Measurements from ENCODE around the gene JUNB. TPM values are rescaled to one million over a fixed set of nuclear protein-coding genes. Genes with fewer than 3 reads are reported as not detected.
"Not testable (repeated sequence)": the region's sequence is repeated elsewhere in the genome, so short reads cannot be mapped to it uniquely, and the experiment has no call there.

Gene JUNB
- total RNA-seq, 1 experiment from 2014 or later = 28.3 TPM

DNA sequence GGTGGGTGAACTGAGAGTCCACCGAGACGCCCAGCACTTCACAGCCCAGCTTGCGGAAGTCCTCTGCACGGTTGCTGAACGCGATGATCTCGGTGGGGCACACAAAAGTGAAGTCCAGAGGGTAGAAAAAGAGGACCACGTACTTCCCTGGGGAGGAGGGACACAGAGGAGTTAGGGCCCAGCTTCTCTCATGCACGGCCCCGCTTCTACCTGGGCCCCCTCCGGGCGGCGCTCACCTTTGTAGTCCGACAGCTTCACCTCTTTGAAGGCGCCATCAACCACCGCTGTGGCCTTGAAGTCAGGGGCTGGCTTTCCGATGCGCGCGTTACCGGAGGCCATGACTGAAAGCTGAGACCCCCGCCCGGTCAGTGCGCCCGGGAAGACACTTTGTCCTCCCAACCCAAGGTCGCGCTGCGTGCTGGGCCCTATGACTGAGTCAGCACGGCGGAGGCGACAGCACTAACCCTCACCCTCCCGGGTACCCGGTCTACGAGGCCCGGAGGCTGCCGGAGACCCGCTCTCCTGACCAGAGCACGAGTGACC, 9.7 kb downstream of the JUNB start:
- in situ Hi-C loops (cut with HindIII; ENCODE audit: low sequenced_read_pairs) = no loop called here
- DNase-seq (ENCODE audit: low spot score) = no peak

DNA sequence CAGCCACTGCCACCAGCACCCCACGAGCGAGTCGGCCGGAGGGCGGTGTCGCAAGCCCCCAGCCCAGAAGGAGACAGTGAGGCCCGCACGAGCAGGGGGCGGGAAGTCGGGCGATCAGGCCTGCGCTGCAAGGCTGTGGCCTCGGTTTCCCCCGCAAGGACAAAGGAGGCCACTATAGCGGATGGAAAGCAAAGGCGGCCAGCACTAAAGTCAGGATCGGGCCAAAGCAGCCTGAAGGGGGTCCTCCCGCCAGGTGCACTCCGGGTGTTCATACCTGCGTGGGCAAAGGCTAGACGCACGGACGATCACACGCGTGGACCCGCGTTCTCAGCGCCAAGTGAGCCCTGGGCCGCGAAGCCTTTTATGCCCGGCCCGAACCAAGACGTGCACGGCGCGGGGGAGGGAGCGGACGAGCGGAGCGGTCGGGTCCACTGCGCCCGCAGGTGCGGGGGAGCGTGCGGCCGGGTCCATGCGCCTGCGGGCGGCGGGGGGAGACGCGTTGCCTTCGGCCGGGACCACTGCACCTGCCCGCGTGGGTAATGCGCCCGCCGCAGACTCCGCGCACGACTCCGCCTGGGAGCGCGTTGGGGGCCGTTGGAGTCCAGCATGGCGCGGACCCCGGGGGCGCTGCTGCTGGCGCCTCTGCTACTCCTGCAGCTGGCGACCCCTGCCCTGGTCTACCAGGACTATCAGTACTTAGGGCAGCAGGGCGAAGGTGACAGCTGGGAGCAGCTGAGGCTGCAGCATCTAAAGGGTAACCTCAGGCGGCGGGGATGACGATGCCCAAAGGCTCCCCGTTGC, 10.4 kb downstream of the JUNB start, which contains the start of the genes PRDX2 and THSD8:
PRDX2 (minus strand) TSS at position 335 of the 801 bp plus-strand sequence. CDS start 539 bp downstream, outside the sequence.
THSD8 (plus strand) TSS at position 604 of the 801 bp plus-strand sequence; CDS start at position 607, 3 bp downstream.
- DNase-seq (ENCODE audit: low spot score) = peak; percentile 88
- in situ Hi-C loops (cut with HindIII; ENCODE audit: low sequenced_read_pairs) = no loop called here

DNA sequence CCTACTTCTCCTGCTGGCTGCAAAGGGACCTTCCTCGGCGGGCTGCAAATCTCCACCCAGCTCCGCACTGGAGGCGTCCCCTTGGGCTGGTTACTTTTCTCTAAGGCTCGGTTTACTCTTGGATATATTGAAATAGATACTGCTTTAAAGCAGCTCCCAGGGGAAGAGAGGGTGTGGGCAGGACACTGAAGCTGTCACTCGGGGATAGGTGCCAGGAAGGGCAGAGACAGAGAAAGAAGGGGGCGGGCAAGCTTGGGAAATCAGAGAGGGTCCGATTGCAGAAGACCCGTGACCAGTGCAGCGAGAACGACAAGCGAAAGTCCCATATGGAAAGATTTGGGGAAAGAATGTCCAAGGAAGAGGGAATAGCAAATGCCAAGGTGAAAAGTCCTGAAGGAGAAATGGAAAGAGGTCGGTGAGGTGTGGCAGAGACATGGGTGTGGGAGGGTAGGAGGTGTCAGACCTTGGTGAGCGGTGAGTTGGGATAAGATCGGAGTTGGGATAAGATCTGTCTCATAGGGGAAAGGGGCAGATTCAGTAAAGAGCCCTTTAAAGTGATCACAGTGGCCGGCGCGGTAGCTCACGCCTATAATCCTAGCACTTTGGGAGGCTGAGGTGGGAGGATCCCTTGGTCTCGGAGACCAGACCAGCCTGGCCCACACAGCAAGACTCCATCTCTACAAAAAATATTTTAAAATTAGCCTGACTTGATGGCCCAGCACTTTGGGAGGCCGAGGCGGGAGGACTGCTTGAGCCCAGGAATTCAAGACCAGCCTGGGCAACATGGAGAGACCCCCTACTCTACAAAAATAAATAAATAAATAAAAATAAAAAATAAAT, 11.2 kb downstream of the JUNB start:
- peak; percentile 67 for DNase-seq (ENCODE audit: low spot score)
- in situ Hi-C loops (cut with HindIII; ENCODE audit: low sequenced_read_pairs) = no loop called here

DNA sequence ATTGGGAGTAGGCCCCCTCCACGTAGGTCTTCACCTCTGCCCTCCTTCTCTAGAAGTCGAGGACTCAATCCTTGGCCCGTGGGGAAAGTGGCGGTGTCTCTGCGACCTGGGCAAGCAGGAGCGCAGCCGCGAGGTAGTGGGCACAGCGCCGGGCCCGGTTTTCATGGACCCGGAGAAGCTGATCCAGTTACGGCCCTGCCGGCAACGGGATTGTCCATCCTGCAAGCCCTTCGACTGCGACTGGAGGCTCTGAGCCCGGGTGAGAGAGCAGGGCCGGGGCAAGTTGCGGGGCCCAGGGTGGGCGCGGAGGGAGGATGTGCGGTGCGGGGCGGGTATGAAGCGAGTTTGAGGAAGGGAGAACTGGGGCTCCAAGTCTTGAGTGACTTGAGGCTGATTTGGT, 12.8 kb downstream of the JUNB start:
- in situ Hi-C loops (cut with HindIII; ENCODE audit: low sequenced_read_pairs) = no loop called here
- DNase-seq (ENCODE audit: low spot score) = no peak

DNA sequence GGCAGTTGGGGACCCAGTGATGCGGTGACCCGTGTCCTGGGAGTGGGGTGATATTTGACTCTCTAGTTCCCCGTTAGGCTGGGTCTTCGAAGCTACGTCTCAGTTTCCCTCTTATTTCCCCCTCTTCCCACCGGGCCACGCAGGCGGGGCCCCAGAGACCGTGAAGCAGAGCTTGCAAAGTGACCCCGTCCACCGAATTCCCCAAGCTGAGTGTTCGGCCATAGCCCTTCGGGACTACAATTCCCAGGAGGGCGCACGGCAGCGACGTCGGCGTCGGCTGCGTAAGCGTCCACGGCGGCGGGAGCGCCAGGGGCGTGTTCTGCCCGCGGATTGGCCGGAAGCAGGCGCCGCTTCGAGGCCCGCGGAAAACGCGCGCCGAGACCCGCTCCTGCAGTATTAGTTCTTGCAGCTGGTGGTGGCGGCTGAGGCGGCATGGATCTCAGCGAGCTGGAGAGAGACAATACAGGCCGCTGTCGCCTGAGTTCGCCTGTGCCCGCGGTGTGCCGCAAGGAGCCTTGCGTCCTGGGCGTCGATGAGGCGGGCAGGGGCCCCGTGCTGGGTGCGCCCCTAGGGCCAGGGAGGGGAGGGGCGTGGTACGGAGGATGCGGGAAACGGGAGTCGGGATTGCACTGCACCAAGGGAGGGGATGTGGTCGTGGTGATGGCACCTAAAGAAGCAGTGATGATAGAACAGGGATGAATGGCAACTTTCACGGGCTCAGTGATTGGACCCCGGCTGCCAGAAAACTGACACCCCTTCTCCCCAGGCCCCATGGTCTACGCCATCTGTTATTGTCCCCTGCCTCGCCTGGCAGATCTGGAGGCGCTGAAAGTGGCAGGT, 15.2 kb downstream of the JUNB start, which contains the start of gene RNASEH2A:
RNASEH2A (plus strand) TSS at position 343 of the 840 bp plus-strand sequence; CDS start at position 433, 90 bp downstream.
- DNase-seq (ENCODE audit: low spot score) = peak; percentile 92
- in situ Hi-C loops (cut with HindIII; ENCODE audit: low sequenced_read_pairs) = no loop called here

DNA sequence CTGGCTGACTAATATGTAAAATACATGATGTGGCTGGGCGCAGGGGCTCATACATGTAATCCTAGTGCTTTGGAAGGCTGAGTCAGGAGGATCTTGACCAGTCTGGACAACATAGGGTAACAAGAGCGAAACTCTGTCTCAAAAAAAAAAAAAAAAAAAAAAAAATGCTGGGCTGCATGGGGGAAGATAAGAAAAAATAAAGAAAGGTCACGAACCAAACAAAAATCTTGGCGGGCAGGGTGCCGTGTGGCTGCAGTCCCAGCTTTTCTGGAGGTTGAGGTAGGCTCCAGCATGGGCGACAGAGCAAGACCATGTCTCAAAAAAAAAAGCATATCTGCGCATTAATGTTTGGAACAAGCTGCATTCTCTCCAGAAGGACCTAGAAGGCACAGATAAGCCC, 23.8 kb downstream of the JUNB start:
- no peak for DNase-seq (ENCODE audit: low spot score)
- in situ Hi-C loops (cut with HindIII; ENCODE audit: low sequenced_read_pairs) = no loop called here

DNA sequence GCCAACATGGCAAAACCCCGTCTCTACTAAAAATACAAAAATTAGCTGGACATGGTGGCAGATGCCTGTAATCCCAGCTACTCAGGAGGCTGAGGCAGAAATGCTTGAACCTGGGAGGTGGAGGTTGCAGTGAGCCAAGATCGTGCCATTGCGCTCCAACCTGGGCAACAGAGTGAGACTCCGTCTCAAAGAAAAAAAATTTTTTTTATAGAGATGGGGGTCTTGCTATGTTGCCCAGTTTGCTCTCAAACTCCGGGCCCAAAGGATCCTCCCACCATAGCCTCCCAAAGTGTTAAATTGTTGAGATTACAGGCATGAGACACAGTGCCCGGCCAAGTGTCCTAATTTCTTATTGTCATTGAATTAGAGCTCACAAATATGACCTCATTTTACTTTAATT, 25.9 kb downstream of the JUNB start:
- DNase-seq (ENCODE audit: low spot score); in situ Hi-C loops (cut with HindIII; ENCODE audit: low sequenced_read_pairs): not testable (repeated sequence)

DNA sequence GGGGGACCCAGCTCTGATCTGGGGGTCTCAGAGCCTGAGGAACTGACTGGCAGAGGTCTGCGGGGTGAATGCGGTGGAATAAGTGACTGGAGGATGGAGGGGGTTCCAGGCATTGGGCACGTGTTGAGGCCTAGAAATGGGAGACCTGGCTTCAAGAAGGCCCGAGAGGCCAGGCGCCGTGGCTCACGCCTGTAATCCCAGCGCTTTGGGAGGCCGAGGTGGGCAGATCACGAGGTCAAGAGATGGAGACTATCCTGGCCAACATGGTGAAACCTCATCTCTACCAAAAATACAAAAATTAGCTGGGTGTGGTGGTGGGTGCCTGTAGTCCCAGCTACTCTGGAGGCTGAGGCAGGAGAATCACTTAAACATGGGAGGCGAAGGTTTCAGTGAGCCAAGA, 26.5 kb downstream of the JUNB start:
- DNase-seq (ENCODE audit: low spot score); in situ Hi-C loops (cut with HindIII; ENCODE audit: low sequenced_read_pairs): not testable (repeated sequence)

DNA sequence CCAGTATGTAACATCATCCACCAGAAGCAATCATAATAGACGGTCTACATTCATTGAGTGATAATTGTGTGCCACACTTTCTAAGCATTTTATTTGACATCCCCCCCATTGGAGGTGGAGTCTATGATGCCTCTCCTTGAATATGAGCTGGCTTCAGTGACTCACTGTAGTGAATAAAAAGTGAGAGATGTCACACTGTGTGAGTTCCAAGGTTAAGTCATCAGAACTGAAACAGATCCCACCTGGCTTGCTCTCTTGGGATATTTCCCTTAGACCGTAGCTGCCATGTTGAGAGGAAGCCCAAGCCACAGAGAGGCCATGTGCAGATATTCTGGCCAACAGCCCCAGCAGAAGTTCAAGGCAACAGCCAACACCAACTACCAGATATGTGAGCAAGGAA, 30.5 kb downstream of the JUNB start:
- in situ Hi-C loops (cut with HindIII; ENCODE audit: low sequenced_read_pairs) = no loop called here
- no peak for DNase-seq (ENCODE audit: low spot score)

DNA sequence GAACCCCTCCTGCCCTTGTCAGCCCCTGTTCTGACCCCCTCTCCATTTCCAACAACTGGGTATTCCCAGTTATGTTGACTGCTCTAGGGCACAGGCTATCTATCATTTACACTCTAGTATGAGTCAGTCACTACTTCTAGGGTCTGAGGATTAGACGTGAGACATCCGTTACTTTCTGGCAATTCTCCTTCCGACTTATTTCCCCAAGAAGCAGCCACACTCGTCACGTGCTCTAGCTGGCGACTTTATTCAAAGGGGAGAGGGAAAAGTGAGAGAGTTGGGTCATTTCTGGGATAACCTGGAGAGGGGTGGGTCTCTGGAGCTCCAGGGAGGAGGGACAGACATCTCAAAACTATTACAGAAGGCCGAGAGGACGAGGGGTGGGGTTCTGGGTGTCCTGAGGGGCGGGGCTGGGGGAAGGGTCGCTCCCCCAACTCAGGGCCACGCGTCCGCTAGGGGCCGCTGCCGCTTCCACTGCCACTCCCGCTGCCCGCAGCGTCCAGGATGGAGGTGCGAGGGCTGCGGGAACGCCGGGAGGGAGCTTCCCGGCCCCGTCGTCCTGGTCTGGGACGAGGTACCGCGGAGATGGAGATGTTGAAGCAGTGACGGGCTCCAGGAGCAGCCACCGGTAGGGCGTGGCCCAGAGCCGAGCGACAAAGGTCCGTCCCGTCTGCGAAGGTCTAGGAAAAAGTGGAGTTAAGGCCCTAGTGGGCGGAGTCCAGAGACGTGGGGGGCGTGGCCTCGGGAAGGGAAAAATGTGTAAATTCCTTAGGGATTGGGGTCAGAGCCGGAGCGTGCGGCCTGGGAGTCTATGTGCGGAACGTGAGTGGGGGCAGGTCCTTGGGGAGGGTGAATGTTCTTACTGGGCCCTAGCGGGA, 34.2 kb downstream of the JUNB start:
- in situ Hi-C loops (cut with HindIII; ENCODE audit: low sequenced_read_pairs) = no loop called here
- DNase-seq (ENCODE audit: low spot score) = no peak

DNA sequence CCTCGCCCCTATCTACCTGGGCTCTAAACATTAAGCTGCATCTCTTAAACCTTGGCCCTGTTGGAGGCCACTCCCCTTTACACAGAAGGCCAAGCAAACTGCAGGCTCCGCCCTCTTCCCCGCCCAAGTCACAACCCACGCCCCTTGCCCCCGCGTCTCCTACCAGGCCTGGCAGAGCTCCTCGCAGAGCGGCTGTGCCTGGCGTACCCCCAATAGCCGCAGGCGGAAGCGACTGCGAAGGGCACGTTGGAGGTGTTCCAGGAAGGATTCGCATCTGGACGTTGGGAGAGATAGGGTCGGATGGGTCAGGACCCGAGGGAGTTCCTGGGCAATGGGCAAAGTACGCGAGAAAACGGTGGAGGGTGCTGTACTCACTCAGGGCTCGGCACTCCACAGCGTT, 37.2 kb downstream of the JUNB start:
- peak; percentile 58 for DNase-seq (ENCODE audit: low spot score)
- in situ Hi-C loops (cut with HindIII; ENCODE audit: low sequenced_read_pairs) = no loop called here

DNA sequence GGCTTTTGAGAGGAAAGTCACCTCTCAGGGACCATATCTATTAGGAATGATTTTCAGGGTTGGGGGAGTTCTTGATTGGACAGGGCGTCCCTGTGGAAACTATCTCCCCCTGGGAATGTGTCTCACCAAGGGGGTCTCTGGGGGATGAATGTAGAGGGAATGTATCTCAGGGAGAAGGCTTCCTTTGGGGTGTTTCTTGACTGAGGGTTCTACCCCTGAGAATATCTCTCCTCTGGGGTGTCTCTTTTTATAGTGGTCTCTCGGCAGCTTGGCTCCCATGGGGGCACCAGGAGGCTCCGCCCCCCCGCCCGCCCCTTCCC, 42.1 kb downstream of the JUNB start:
- in situ Hi-C loops (cut with HindIII; ENCODE audit: low sequenced_read_pairs) = no loop called here
- no peak for DNase-seq (ENCODE audit: low spot score)

DNA sequence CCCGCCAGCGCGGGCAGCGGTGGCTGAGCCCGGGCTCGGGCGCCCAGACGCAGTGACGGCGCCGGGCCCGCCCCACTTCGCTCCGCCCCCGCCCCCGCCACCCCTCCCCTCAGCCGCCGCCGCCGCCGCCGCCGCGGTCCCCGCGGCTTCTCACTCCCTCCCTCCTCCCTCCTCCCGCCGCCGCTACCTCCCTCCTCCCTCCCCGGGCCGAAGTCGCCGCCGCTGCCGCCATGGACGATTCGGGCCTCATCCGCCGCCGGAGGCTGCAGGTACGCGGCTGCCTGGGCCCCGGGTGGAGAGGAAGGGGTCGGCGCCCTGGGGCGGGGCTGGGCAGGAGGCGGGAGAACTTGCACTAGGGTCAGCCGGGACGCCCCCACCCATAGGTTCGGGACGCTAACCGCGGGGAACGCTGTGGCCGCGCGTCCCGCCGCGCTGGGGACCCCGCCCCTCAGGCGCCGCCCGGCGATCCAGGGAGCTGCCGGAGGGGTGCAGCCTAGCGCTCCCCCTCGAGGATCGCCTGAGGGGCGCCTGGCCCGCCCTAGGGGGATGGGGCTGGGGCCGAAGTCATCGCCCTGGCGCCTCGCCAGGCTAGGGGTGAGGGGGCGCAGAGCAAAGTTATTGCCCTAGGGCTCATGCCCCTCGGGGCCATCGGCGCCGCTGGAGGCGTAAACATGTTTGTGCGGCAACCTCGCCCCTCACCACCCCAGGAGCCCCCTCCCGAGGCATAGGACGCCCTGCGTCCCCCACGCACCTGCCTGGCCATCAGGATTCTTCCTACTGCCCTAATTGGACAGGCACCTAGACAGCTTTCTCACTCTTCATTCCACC, 42.7 kb downstream of the JUNB start:
- in situ Hi-C loops (cut with HindIII; ENCODE audit: low sequenced_read_pairs) = no loop called here
- DNase-seq (ENCODE audit: low spot score) = peak; percentile 67

DNA sequence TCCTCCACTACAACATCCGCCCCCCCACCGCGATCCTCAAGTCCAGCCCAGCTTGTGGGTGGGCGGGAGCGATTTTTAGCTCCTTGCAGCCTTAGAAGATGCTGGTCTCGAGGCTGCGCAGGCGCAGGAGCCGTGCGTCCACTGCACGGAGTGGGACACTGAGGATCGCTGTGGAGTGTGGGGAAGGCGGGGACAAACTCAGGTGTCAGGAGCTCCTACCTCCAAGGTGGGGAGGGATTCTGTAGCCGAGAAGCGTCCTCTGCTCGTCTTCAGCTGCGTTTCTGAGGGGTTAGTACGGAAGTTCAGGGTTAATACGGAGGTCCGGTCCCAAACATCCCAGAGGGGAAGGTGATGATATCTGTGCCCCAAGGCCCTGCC, 43.3 kb downstream of the JUNB start, which contains the start of gene RTBDN:
RTBDN (minus strand) TSS at position 14 of the 378 bp plus-strand sequence. CDS start 4,600 bp downstream, outside the sequence.
- DNase-seq (ENCODE audit: low spot score) = peak; percentile 75
- in situ Hi-C loops (cut with HindIII; ENCODE audit: low sequenced_read_pairs) = no loop called here

DNA sequence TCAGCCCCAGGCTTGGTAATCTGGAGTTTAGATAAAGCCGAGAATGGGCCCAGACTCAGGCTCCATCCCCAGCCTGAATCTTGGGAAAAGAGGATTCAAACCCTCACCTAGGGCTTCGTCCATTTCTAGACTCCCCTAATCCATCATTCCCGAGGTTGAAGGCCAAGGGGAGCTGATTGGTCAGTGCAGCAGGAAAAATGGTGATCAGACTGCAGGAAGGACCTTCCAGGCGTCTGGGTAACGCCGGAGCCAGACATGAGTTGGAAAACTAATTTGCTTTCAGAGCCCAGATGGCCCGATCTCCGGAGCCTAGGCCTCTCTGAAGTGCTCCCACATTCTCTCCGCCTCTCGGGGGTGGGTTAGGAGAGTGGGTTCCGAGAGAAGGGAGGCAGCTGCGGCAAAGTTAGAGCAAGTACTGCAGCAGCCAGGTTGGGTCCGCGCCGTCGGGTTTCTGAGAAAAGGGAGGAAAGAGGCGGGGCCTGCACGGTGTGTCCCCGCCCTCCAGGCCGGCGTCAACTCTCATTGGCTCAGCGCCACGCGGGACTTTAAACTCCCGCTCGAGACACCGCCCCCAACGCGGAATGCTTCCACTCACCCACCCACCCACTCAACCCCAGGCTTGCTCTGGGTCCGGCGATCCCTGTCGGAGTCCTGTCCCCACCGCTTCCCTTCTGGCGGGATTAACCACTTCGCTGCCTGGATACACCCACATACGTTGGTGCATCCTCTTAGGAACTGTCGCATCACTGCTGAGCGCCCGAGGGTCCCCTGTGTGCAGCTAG, 43.9 kb downstream of the JUNB start:
- in situ Hi-C loops (cut with HindIII; ENCODE audit: low sequenced_read_pairs) = no loop called here
- DNase-seq (ENCODE audit: low spot score) = peak; percentile 72

DNA sequence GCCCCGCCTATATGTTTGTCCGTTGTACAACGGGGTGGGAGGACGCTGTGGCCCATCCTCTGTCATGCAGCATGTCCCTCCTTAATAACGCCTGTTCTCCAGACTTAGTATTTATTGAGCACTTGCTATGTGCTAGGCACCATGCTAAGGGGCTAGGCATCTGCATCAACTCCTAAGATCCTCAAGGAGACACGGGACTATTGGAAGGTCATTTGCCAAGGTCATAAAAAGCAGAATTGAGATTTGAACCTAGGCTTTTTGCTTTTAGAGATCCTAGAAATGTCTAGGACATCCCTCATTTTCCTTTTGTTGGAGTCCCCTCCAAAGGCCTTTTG, 45.2 kb downstream of the JUNB start:
- DNase-seq (ENCODE audit: low spot score) = no peak

DNA sequence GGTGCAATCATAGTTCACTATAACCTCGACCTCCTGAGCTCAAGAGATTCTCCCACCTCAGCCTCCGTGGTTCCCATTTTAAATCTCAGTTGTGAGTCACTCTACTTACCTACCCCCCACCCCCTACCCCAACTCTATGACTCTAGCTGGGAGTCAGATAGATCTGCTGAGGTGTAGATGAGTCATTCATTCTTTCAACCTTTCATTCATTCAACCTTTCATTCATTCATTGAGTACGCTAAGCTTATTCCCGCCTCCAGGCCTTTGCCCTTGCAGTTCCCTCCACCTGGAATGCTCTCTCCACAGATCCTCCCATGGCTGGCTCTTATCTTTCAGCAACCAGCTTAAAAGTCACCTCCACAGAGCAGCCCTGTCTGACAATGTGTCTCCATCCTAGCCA, 45.9 kb downstream of the JUNB start:
- in situ Hi-C loops (cut with HindIII; ENCODE audit: low sequenced_read_pairs) = no loop called here
- DNase-seq (ENCODE audit: low spot score) = no peak

More for the DNA sequence above, 45.2 kb downstream of the JUNB start:
- in situ Hi-C loops (cut with HindIII; ENCODE audit: low sequenced_read_pairs) = no loop called here
